Mesenchymal stem cell (in vitro differentiated cells and primary cell): ENCODE results near the gene JPH3.
A peak's percentile ranks its signal among the peaks of the same experiment; 100 is the strongest.

Source experiments
- DNase-seq: peaks from one replicate; pipeline ENCODE4 v3.0.0-alpha.2; 2013
- H2AFZ ChIP-seq: one replicate; pipeline ENCODE4 v1.6.1; 2013; ENCODE audit warnings: low read depth, mild to moderate bottlenecking, control low read depth, inconsistent platforms, low read length, moderate library complexity
- H2AK5ac ChIP-seq: 2 replicates; pipeline ENCODE4 v1.6.1; 2013; ENCODE audit warnings: low read length, moderate library complexity, mild to moderate bottlenecking, inconsistent platforms; ENCODE audit not compliant: severe bottlenecking
- H2BK120ac ChIP-seq: one replicate; pipeline ENCODE4 v1.6.1; 2013; ENCODE audit warnings: low read depth, mild to moderate bottlenecking, inconsistent platforms, low read length, moderate library complexity
- H2BK12ac ChIP-seq, 2 experiments: one replicate each; pipeline ENCODE4 v1.6.1; 2013; ENCODE audit warnings: inconsistent platforms in 2 of 2, low read length in 2 of 2, mild to moderate bottlenecking in 2 of 2, moderate library complexity in 2 of 2, control low read depth in 1 of 2
- H2BK15ac ChIP-seq: one replicate; pipeline ENCODE4 v1.6.1; 2013; ENCODE audit warnings: mild to moderate bottlenecking, low read depth, inconsistent platforms; ENCODE audit not compliant: poor library complexity, severe bottlenecking
- H2BK5ac ChIP-seq: 2 replicates; pipeline ENCODE4 v1.6.1; 2013; ENCODE audit warnings: low read depth, mild to moderate bottlenecking, low read length, control low read depth, inconsistent platforms; ENCODE audit not compliant: poor library complexity, severe bottlenecking
- H3K14ac ChIP-seq, 2 experiments: one replicate each; pipeline ENCODE4 v1.6.1; 2013; ENCODE audit warnings: inconsistent platforms in 2 of 2, low read length in 2 of 2, control low read depth in 1 of 2, mild to moderate bottlenecking in 1 of 2, moderate library complexity in 1 of 2
- H3K18ac ChIP-seq, 2 experiments: one replicate each; pipeline ENCODE4 v1.6.1; 2013; ENCODE audit warnings: inconsistent platforms in 2 of 2, low read length in 2 of 2, control low read depth in 1 of 2, low read depth in 1 of 2, mild to moderate bottlenecking in 1 of 2
- H3K23ac ChIP-seq, 2 experiments: one replicate each; pipeline ENCODE4 v1.6.1; 2013; ENCODE audit warnings: inconsistent platforms in 2 of 2, low read length in 2 of 2, mild to moderate bottlenecking in 2 of 2, moderate library complexity in 2 of 2, control low read depth in 1 of 2
- H3K27ac ChIP-seq: 2 replicates; pipeline ENCODE4 v1.5.1; 2013; ENCODE audit warnings: mild to moderate bottlenecking, moderate library complexity, low read length, control low read depth, inconsistent platforms; ENCODE audit not compliant: poor library complexity, severe bottlenecking
- H3K27me3 ChIP-seq, 2 experiments: 2 replicates each; pipeline versions ENCODE4 v1.6.1 to v1.7.0; 2013; ENCODE audit warnings: low read length in 2 of 2, mild to moderate bottlenecking in 2 of 2, moderate library complexity in 2 of 2, control low read depth in 1 of 2, inconsistent platforms in 1 of 2; ENCODE audit not compliant: control insufficient read depth in 1 of 2, insufficient read depth in 1 of 2
- H3K36me3 ChIP-seq, 2 experiments: 2 replicates each; pipeline versions ENCODE4 v1.6.1 to v1.7.0; 2013; ENCODE audit warnings: low read length in 2 of 2, control low read depth in 1 of 2, inconsistent platforms in 1 of 2, low read depth in 1 of 2, mild to moderate bottlenecking in 1 of 2; ENCODE audit not compliant: insufficient read depth in 2 of 2, control insufficient read depth in 1 of 2
- H3K4ac ChIP-seq, 2 experiments: one replicate each; pipeline ENCODE4 v1.6.1; 2013; ENCODE audit warnings: inconsistent platforms in 2 of 2, low read length in 2 of 2, mild to moderate bottlenecking in 2 of 2, moderate library complexity in 2 of 2, control low read depth in 1 of 2, low read depth in 1 of 2
- H3K4me1 ChIP-seq: 2 replicates; pipeline ENCODE4 v1.6.1; 2013; ENCODE audit warnings: low read depth, low read length, control low read depth; ENCODE audit not compliant: control insufficient read depth, insufficient read depth
- H3K4me2 ChIP-seq: 2 replicates; pipeline ENCODE4 v1.6.1; 2013; ENCODE audit warnings: low read length, mild to moderate bottlenecking, inconsistent platforms; ENCODE audit not compliant: poor library complexity, severe bottlenecking
- H3K4me3 ChIP-seq, 2 experiments: 2 replicates each; pipeline versions ENCODE4 v1.5.1 to v1.7.0; 2013; ENCODE audit warnings: low read length in 2 of 2, mild to moderate bottlenecking in 2 of 2, control low read depth in 1 of 2, low read depth in 1 of 2; ENCODE audit not compliant: insufficient read depth in 1 of 2
- H3K79me1 ChIP-seq: replicated peaks from 2 replicates; pipeline ENCODE4 v1.6.1; 2013; ENCODE audit warnings: mild to moderate bottlenecking, control low read depth, low read length, inconsistent platforms; ENCODE audit not compliant: poor library complexity, severe bottlenecking
- H3K9ac ChIP-seq: 2 replicates; pipeline ENCODE4 v1.7.0; 2013; ENCODE audit warnings: mild to moderate bottlenecking, low read length, moderate library complexity
- H3K9me3 ChIP-seq: 2 replicates; pipeline ENCODE4 v1.7.0; 2013; ENCODE audit warnings: mild to moderate bottlenecking, low read length; ENCODE audit not compliant: control insufficient read depth
- H4K8ac ChIP-seq: one replicate; pipeline ENCODE4 v1.6.1; 2013; ENCODE audit warnings: inconsistent platforms, mild to moderate bottlenecking, low read length, moderate library complexity
- H4K91ac ChIP-seq: one replicate; pipeline ENCODE4 v1.6.1; 2013; ENCODE audit warnings: mild to moderate bottlenecking, low read length, inconsistent platforms
- WGBS: methylation state at CpG from one replicate; pipeline ENCODE4 v1.1.7; 2013; ENCODE audit warnings: mixed read lengths; 5-methylcytosine and 5-hydroxymethylcytosine counted together

The JPH3 gene

GRCh38 chr16:87634411-87634810, 32.1 kb downstream of the JPH3 start:
- Histone ChIP-seq H2BK15ac (no peak overlapping the region), H2BK12ac (no peak overlapping the region), H3K27ac (no peak overlapping the region), H3K4ac (no peak overlapping the region), H3K4me2 (no peak overlapping the region), H3K23ac (no peak overlapping the region), H2BK5ac (no peak overlapping the region), H3K14ac (no peak overlapping the region), H3K9me3 (peaks cover 11% of the 10 kb centered on the region), H2AK5ac (no peak overlapping the region), H3K4me3 (peak overlapping the region in 1 of 2 experiments; percentile 1), H2AFZ (no peak overlapping the region), H3K79me1 (no peaks in the 10 kb centered on the region), H2BK120ac (no peak overlapping the region), H3K4me1 (peaks cover 15% of the 10 kb centered on the region), H3K18ac (no peak overlapping the region), H4K8ac (no peak overlapping the region), H4K91ac (no peak overlapping the region), H3K27me3 (peaks cover 49 to 70% of the 10 kb centered on the region in 2 experiments), H3K36me3 (no peaks in the 10 kb centered on the region), H3K9ac (no peak overlapping the region)
- no peak for DNase-seq
- 92% methylated on average over 14 of the region's 14 CpGs for WGBS

- Histone ChIP-seq H3K9ac (peak overlapping the region; percentile 11), H3K14ac (no peak overlapping the region)
- 58% methylated on average over 23 of the region's 23 CpGs for whole genome bisulfite sequencing
Observed at GRCh38 chr16:87635541-87636049, 33.3 kb downstream of the JPH3 start.

GRCh38 chr16:87636050-87636684, 33.9 kb downstream of the JPH3 start:
- Histone ChIP-seq H3K9ac (peak overlapping the region; percentile 11), H3K9me3 (peaks cover 4% of the 10 kb centered on the region), H2BK12ac (no peak overlapping the region), H2BK15ac (no peak overlapping the region), H2BK5ac (no peak overlapping the region), H3K14ac (no peak overlapping the region), H2BK120ac (no peak overlapping the region), H4K8ac (no peak overlapping the region), H3K4me2 (peak overlapping the region; percentile 41), H3K18ac (no peak overlapping the region), H3K36me3 (no peaks in the 10 kb centered on the region), H3K4me3 (peak overlapping the region; percentile 3 to 28), H3K27me3 (peaks cover 55 to 74% of the 10 kb centered on the region in 2 experiments), H3K4ac (no peak overlapping the region), H4K91ac (no peak overlapping the region), H2AK5ac (no peak overlapping the region), H2AFZ (no peak overlapping the region), H3K23ac (no peak overlapping the region), H3K4me1 (peaks cover 15% of the 10 kb centered on the region), H3K79me1 (no peaks in the 10 kb centered on the region), H3K27ac (no peak overlapping the region)
- 29% methylated on average over 31 of the region's 31 CpGs for WGBS
- DNase-seq: peak; percentile 82

More at GRCh38 chr16:87635541-87636049, 33.3 kb downstream of the JPH3 start:
- H2BK5ac ChIP-seq: no peak overlapping the region
- H3K27ac ChIP-seq: no peak overlapping the region
- H3K27me3 ChIP-seq: peaks cover 53 to 73% of the 10 kb centered on the region in 2 experiments
- no peak overlapping the region for H2BK15ac ChIP-seq
- no peak overlapping the region for H2AK5ac ChIP-seq
- DNase-seq: peak; percentile 13
- no peak overlapping the region for H4K91ac ChIP-seq
- no peak overlapping the region for H3K4ac ChIP-seq
- peak overlapping the region; percentile 3 to 28 for H3K4me3 ChIP-seq
- H3K4me2 ChIP-seq: no peak overlapping the region
- no peak overlapping the region for H2BK120ac ChIP-seq
- H3K36me3 ChIP-seq: no peaks in the 10 kb centered on the region
- peaks cover 15% of the 10 kb centered on the region for H3K4me1 ChIP-seq
- peaks cover 10% of the 10 kb centered on the region for H3K9me3 ChIP-seq
- no peak overlapping the region for H2BK12ac ChIP-seq
- H3K23ac ChIP-seq: no peak overlapping the region
- no peak overlapping the region for H4K8ac ChIP-seq
- no peak overlapping the region for H2AFZ ChIP-seq
- no peak overlapping the region for H3K18ac ChIP-seq
- no peaks in the 10 kb centered on the region for H3K79me1 ChIP-seq

DNA sequence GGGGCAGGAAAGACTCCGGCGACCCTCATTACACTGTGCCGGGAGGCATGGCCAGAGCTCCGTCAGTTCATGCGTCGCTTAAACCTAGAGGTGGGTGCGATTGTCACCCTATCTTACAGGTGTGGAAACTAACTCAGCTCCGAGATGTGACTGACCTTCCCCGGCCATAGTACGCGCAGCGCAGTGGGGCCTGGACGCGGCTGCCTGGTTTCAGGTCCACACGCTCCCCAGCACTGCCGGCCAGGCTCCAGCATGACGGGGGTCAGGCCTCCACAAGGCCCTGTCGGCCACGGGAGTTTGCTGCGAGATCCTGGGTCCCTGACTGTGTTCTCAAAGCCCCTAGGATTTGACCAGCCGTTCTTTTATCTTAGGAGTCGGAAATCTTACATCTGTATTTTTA, 34.4 kb downstream of the JPH3 start:
- DNase-seq: no peak
- H3K27me3 ChIP-seq: peaks cover 57 to 75% of the 10 kb centered on the region in 2 experiments
- WGBS: 89% methylated on average over 22 of the region's 22 CpGs
- no peak overlapping the region for H2AK5ac ChIP-seq
- H3K4ac ChIP-seq: no peak overlapping the region
- H4K8ac ChIP-seq: no peak overlapping the region
- no peak overlapping the region for H4K91ac ChIP-seq
- no peak overlapping the region for H2BK12ac ChIP-seq
- H2BK120ac ChIP-seq: no peak overlapping the region
- no peak overlapping the region for H3K18ac ChIP-seq
- H2BK15ac ChIP-seq: no peak overlapping the region
- no peak overlapping the region for H3K27ac ChIP-seq
- H3K9ac ChIP-seq: no peak overlapping the region
- no peaks in the 10 kb centered on the region for H3K79me1 ChIP-seq
- no peaks in the 10 kb centered on the region for H3K36me3 ChIP-seq
- H3K14ac ChIP-seq: no peak overlapping the region
- no peak overlapping the region for H2AFZ ChIP-seq
- H3K9me3 ChIP-seq: no peaks in the 10 kb centered on the region
- H3K4me2 ChIP-seq: no peak overlapping the region
- H3K23ac ChIP-seq: no peak overlapping the region
- peaks cover 15% of the 10 kb centered on the region for H3K4me1 ChIP-seq
- no peak overlapping the region for H2BK5ac ChIP-seq
- H3K4me3 ChIP-seq: no peak overlapping the region
